ENCODE measurements around the gene PUSL1. TPM values are rescaled to one million over a fixed set of nuclear protein-coding genes. Genes with fewer than 3 reads are reported as not detected.

PUSL1 gene
- polyA plus RNA-seq, 1 donor, result 7.0 TPM

- DNase-seq, result no peak
Measured at GRCh38 chr1:1325288-1326074, 17.1 kb downstream of the PUSL1 start.

GRCh38 chr1:1326075-1326605, 17.7 kb downstream of the PUSL1 start:
- no peak for DNase-seq

- no peak for DNase-seq
Measured at GRCh38 chr1:1327291-1327690, 18.9 kb downstream of the PUSL1 start.

- no peak for DNase-seq
Measured at GRCh38 chr1:1328254-1328653, 19.9 kb downstream of the PUSL1 start.

- DNase-seq, result no peak
Measured at GRCh38 chr1:1329304-1330210, 21.2 kb downstream of the PUSL1 start.

- DNase-seq, result no peak
Measured at GRCh38 chr1:1330366-1331067, 22.1 kb downstream of the PUSL1 start.

- no peak for DNase-seq
Measured at GRCh38 chr1:1331068-1331965, 22.9 kb downstream of the PUSL1 start, which contains the start of gene TAS1R3. TAS1R3 (plus strand) TSS chr1:1331280; CDS start chr1:1331346, 66 bp downstream.

GRCh38 chr1:1332031-1332755, 23.8 kb downstream of the PUSL1 start:
- DNase-seq, result no peak

GRCh38 chr1:1332774-1333480, 24.5 kb downstream of the PUSL1 start:
- no peak for DNase-seq

- DNase-seq, result no peak
Measured at GRCh38 chr1:1333551-1334241, 25.3 kb downstream of the PUSL1 start.

GRCh38 chr1:1334835-1335234, 26.4 kb downstream of the PUSL1 start:
- DNase-seq, result no peak

GRCh38 chr1:1335283-1335682, 26.9 kb downstream of the PUSL1 start:
- DNase-seq, result no peak

- no peak for DNase-seq
Measured at GRCh38 chr1:1335792-1336248, 27.4 kb downstream of the PUSL1 start.

GRCh38 chr1:1336446-1336845, 28.0 kb downstream of the PUSL1 start:
- DNase-seq, result no peak

- no peak for DNase-seq
Measured at GRCh38 chr1:1336931-1337792, 28.8 kb downstream of the PUSL1 start.

GRCh38 chr1:1337793-1338147, 29.4 kb downstream of the PUSL1 start:
- no peak for DNase-seq

- no peak for DNase-seq
Measured at GRCh38 chr1:1338278-1338677, 29.9 kb downstream of the PUSL1 start.

GRCh38 chr1:1340185-1340584, 31.8 kb downstream of the PUSL1 start:
- DNase-seq, result no peak
